Small intestine (tissue), 7 donors: ENCODE measurements around the gene NHLRC4. TPM values are rescaled to one million over a fixed set of nuclear protein-coding genes. Genes with fewer than 3 reads are reported as not detected.

ENCODE experiments used
- DNase-seq, 2 donors: peaks; one replicate each; pipeline versions ENCODE4 v3.0.0 to v3.0.0-alpha.2; 2013
- FAIRE-seq: peaks from 2 replicates; lab custom pipeline; 2012; peaks lifted over from hg19 to GRCh38; lab: Jason Lieb, UNC
- H3K27ac ChIP-seq, 3 donors: one replicate each; pipeline ENCODE4 v1.5.1; 2013; ENCODE audit warnings: low read length in 2 of 3, mild to moderate bottlenecking in 2 of 3, control low read depth in 1 of 3, inconsistent platforms in 1 of 3, low read depth in 1 of 3, moderate library complexity in 1 of 3
- H3K27me3 ChIP-seq, 3 donors: one replicate each; pipeline ENCODE4 v1.6.1; 2013; ENCODE audit warnings: low read length in 3 of 3, inconsistent platforms in 1 of 3; ENCODE audit not compliant: control insufficient read depth in 3 of 3, insufficient read depth in 3 of 3
- H3K36me3 ChIP-seq, 3 donors: one replicate each; pipeline ENCODE4 v1.6.1; 2013; ENCODE audit warnings: low read length in 3 of 3, inconsistent platforms in 1 of 3, low read depth in 1 of 3, mild to moderate bottlenecking in 1 of 3, moderate library complexity in 1 of 3; ENCODE audit not compliant: control insufficient read depth in 3 of 3, insufficient read depth in 2 of 3
- H3K4me1 ChIP-seq, 3 donors: one replicate each; pipeline ENCODE4 v1.6.1; 2013; ENCODE audit warnings: low read length in 2 of 3, inconsistent platforms in 1 of 3, low read depth in 1 of 3, mild to moderate bottlenecking in 1 of 3, moderate library complexity in 1 of 3; ENCODE audit not compliant: control insufficient read depth in 3 of 3, insufficient read depth in 2 of 3
- H3K4me3 ChIP-seq, 3 donors: one replicate each; pipeline ENCODE4 v1.5.1; 2013; ENCODE audit warnings: low read length in 3 of 3, control low read depth in 1 of 3, inconsistent platforms in 1 of 3, low read depth in 1 of 3, mild to moderate bottlenecking in 1 of 3, moderate library complexity in 1 of 3
- H3K9me3 ChIP-seq, 2 donors: one replicate each; pipeline ENCODE4 v1.6.1; 2013; ENCODE audit warnings: low read depth in 1 of 2, low read length in 1 of 2; ENCODE audit not compliant: control insufficient read depth in 2 of 2, insufficient read depth in 1 of 2
- WGBS, 3 donors: extraction: QIAGEN DNeasy Blood & Tissue Kit; methylation state at CpG; one replicate each; pipeline ENCODE4 v1.1.7; 2013; 5-methylcytosine and 5-hydroxymethylcytosine counted together
- polyA plus RNA-seq, 4 donors: library from polyadenylated mRNA; stranded (reverse) in 3 of 4; unstranded in 1 of 4; fragments of 200-250 nt in 3 of 4; fragments of 120-200 nt in 1 of 4; gene quantifications; one replicate each; pipeline versions ENCODE4 v1.2.1 to v1.2.3, GENCODE V29; 2013
- donor health status: healthy with polysubstance abuse.
- donor health status: control.
- donor health status: control.
- donor health status: Bipolar disorder and iron deficiency.
- donor health status: healthy.

NHLRC4 gene
- polyA plus RNA-seq, 4 donors, result 0.45 to 2.2 (median 0.79) TPM; not detected in 1

GRCh38 chr16:546909-547770, 19.7 kb upstream of the NHLRC4 start:
- 71 to 81% (median 74%) methylated on average over 33 to 60 of the region's 60 CpGs for WGBS, 3 donors
- H3K27ac ChIP-seq, result no peak overlapping the region

GRCh38 chr16:548586-548985, 18.2 kb upstream of the NHLRC4 start:
- no peaks in the 10 kb centered on the region for H3K27me3 ChIP-seq
- H3K9me3 ChIP-seq, result no peaks in the 10 kb centered on the region
- H3K4me1 ChIP-seq, result peaks cover 0 to 9% (median 0%) of the 10 kb centered on the region in 3 donors
- FAIRE-seq (no peak), DNase-seq (no peak)
- WGBS, 3 donors, result 91 to 95% (median 94%) methylated on average over 16 to 21 of the region's 21 CpGs
- H3K4me3 ChIP-seq, result no peak overlapping the region
- H3K27ac ChIP-seq, result no peak overlapping the region
- H3K36me3 ChIP-seq, result peaks cover 16 to 95% (median 25%) of the 10 kb centered on the region in 3 donors

More at GRCh38 chr16:546909-547770, 19.7 kb upstream of the NHLRC4 start:
- Histone ChIP-seq H3K4me1 (peaks cover 0 to 17% (median 1%) of the 10 kb centered on the region in 3 donors), H3K4me3 (no peak overlapping the region), H3K9me3 (no peaks in the 10 kb centered on the region), H3K27me3 (no peaks in the 10 kb centered on the region), H3K36me3 (peaks cover 14 to 95% (median 16%) of the 10 kb centered on the region in 3 donors)
- FAIRE-seq, result no peak
- DNase-seq, result peak; percentile 70 to 72

DNA sequence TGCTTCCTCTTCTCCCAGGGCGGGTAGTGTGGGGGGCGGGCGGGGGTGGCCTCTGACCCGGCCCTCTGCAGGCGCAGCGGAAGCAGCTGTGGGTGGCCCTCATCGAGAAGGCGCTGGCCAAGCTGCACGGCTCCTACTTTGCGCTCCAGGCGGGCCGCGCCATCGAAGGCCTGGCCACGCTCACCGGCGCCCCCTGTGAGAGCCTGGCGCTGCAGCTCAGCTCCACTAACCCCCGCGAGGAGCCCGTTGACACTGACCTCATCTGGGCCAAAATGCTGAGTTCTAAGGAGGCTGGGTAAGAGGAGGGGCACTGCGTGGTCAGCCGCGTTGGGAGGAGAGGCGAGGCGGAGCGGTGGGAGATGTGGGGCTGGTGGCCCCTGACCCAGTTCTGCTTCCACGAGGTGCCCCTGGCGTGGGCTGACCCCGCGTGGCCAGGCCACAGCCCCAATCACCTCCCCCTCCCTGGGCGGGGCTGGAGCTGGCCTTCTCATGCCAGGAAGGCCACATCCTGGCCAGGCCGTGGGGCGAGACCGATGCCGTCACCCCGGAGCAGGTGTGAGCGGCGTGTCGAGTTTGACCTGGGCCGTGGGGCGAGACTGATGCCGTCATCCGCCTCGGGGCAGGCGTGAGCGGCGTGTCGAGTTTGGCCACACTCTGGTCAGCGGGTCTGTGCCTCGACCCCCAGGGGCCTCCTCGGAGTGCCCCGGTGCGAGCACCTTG, 17.1 kb upstream of the NHLRC4 start:
- H3K36me3 ChIP-seq, result peaks cover 16 to 97% (median 28%) of the 10 kb centered on the region in 3 donors

DNA sequence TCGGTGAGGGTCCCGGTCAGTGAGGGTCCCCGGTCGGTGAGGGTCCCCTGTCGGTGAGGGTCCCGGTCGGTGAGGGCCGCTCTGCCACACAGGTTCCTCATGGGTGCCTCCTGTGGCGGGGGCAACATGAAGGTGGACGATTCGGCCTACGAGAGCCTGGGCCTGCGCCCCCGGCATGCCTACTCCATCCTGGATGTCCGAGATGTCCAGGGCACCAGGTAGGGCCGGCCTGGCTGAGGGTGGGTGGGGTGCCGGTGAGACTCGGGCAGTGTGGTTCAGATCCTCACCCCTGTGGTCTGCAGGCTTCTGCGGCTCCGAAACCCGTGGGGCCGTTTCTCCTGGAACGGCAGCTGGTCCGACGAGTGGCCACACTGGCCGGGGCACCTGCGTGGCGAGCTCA, 15.6 kb upstream of the NHLRC4 start:
- WGBS, 3 donors, result 97 to 98% (median 97%) methylated on average over 21 to 28 of the region's 28 CpGs
- DNase-seq (no peak), FAIRE-seq (no peak)
- no peak overlapping the region for H3K27ac ChIP-seq
- no peaks in the 10 kb centered on the region for H3K4me1 ChIP-seq
- no peaks in the 10 kb centered on the region for H3K9me3 ChIP-seq
- H3K36me3 ChIP-seq, result peaks cover 16 to 88% (median 28%) of the 10 kb centered on the region in 3 donors
- no peaks in the 10 kb centered on the region for H3K27me3 ChIP-seq
- H3K4me3 ChIP-seq, result no peak overlapping the region

More for the DNA sequence above, 17.1 kb upstream of the NHLRC4 start:
- DNase-seq (no peak), FAIRE-seq (no peak)
- WGBS, 3 donors, result 93 to 95% (median 93%) methylated on average over 41 to 54 of the region's 54 CpGs
- no peak overlapping the region for H3K4me3 ChIP-seq
- no peaks in the 10 kb centered on the region for H3K9me3 ChIP-seq
- H3K4me1 ChIP-seq, result no peaks in the 10 kb centered on the region
- no peak overlapping the region for H3K27ac ChIP-seq
- H3K27me3 ChIP-seq, result no peaks in the 10 kb centered on the region

GRCh38 chr16:552171-552570, 14.6 kb upstream of the NHLRC4 start:
- H3K27me3 ChIP-seq, result no peaks in the 10 kb centered on the region
- no peak overlapping the region for H3K27ac ChIP-seq
- no peak overlapping the region for H3K4me3 ChIP-seq
- peaks cover 16 to 78% (median 28%) of the 10 kb centered on the region in 3 donors for H3K36me3 ChIP-seq
- 97 to 98% (median 97%) methylated on average over 29 to 35 of the region's 35 CpGs for WGBS, 3 donors
- H3K4me1 ChIP-seq, result no peaks in the 10 kb centered on the region
- DNase-seq, result no peak
- H3K9me3 ChIP-seq, result no peaks in the 10 kb centered on the region
- no peak for FAIRE-seq

GRCh38 chr16:553601-554296, 13.1 kb upstream of the NHLRC4 start:
- Histone ChIP-seq H3K4me3 (no peak overlapping the region), H3K27ac (no peak overlapping the region), H3K9me3 (no peaks in the 10 kb centered on the region), H3K27me3 (peaks cover 0 to 12% (median 5%) of the 10 kb centered on the region in 3 donors), H3K4me1 (peaks cover 0 to 1% (median 0%) of the 10 kb centered on the region in 3 donors), H3K36me3 (peaks cover 12 to 63% (median 24%) of the 10 kb centered on the region in 3 donors)
- DNase-seq, result no peak
- 92 to 95% (median 93%) methylated on average over 27 to 33 of the region's 33 CpGs for WGBS, 3 donors
- no peak for FAIRE-seq

GRCh38 chr16:554297-554621, 12.5 kb upstream of the NHLRC4 start:
- peaks cover 0 to 7% (median 0%) of the 10 kb centered on the region in 3 donors for H3K4me1 ChIP-seq
- H3K27me3 ChIP-seq, result peaks cover 2 to 17% (median 8%) of the 10 kb centered on the region in 3 donors
- FAIRE-seq (no peak), DNase-seq (no peak)
- H3K4me3 ChIP-seq, result no peak overlapping the region
- no peaks in the 10 kb centered on the region for H3K9me3 ChIP-seq
- peaks cover 12 to 58% (median 24%) of the 10 kb centered on the region in 3 donors for H3K36me3 ChIP-seq
- 71 to 85% (median 78%) methylated on average over 11 of the region's 11 CpGs for WGBS, 3 donors
- no peak overlapping the region for H3K27ac ChIP-seq
